Effector memory CD4-positive, alpha-beta T cell (primary cell): ENCODE measurements around the gene PVALB.

Source experiments
- DNase-seq, 3 donors: peaks; one replicate each; pipeline ENCODE4 v3.0.0-alpha.2; 2020
- H3K27ac ChIP-seq: 2 replicates; pipeline ENCODE4 v1.7.0; 2013; ENCODE audit warnings: mild to moderate bottlenecking, low read length, moderate library complexity; ENCODE audit not compliant: insufficient read depth, poor library complexity, severe bottlenecking
- H3K27me3 ChIP-seq: replicated peaks from 2 replicates; pipeline ENCODE4 v1.7.0; 2013; ENCODE audit warnings: mild to moderate bottlenecking, low read length; ENCODE audit not compliant: insufficient read depth, control insufficient read depth, poor library complexity, severe bottlenecking
- H3K36me3 ChIP-seq: 2 replicates; pipeline ENCODE4 v1.7.0; 2013; ENCODE audit warnings: mild to moderate bottlenecking, low read length, moderate library complexity; ENCODE audit not compliant: control insufficient read depth, insufficient read depth
- H3K4me1 ChIP-seq: 2 replicates; pipeline ENCODE4 v1.7.0; 2013; ENCODE audit warnings: low read length, mild to moderate bottlenecking; ENCODE audit not compliant: control insufficient read depth, insufficient read depth, poor library complexity, severe bottlenecking
- H3K4me3 ChIP-seq: 2 replicates; pipeline ENCODE4 v1.7.0; 2013; ENCODE audit warnings: low read length, low read depth, mild to moderate bottlenecking; ENCODE audit not compliant: insufficient read depth, poor library complexity, severe bottlenecking
- H3K9me3 ChIP-seq: 2 replicates; pipeline ENCODE4 v1.7.0; 2013; ENCODE audit warnings: mild to moderate bottlenecking, low read length, moderate library complexity; ENCODE audit not compliant: control insufficient read depth

Gene PVALB

DNA sequence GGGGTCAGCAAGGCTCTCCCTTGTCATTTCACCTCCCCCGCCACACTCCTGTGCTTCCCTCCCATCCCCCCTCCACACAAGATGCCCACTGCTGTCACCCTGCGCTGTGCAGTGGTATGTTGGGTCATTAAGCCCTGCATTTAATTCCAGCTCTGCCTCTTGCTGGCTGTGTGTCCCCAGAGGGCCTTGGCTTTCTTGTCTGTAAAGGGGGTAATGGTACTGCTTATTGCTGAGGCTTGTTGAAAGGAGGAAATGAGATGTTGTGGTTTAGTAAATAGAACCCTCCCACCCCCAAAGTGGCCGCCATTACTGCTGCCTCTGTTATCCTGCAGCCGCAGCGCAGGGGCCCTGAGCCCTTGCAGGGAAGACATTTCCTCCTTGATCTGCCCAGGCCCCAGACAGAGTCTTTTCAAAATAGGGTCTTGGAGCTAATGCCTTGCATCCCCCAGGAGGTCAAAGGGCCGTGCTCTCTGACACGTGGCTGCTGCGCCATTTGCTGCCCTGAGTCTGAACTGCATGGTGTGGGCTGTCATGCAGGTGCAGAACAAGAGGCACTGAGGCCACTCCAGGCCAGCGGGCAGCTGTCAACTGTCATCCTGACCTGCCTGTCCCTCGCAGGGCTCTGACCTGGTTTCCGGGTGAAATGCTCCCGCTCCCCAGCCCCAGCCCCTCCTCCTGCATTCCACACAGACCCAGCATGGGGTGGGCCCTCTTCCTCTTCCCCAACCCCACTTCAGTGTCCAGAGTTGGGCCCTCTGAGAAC lies 18.7 kb downstream of the PVALB start:
- H3K9me3 ChIP-seq, result no peaks in the 10 kb centered on the region
- no peaks in the 10 kb centered on the region for H3K4me1 ChIP-seq
- DNase-seq, result no peak
- peaks cover under 1% of the 10 kb centered on the region for H3K27me3 ChIP-seq
- H3K27ac ChIP-seq, result no peak overlapping the region
- no peak overlapping the region for H3K4me3 ChIP-seq
- no peaks in the 10 kb centered on the region for H3K36me3 ChIP-seq

GRCh38 chr22:36797374-36797773 lies 19.5 kb downstream of the PVALB start:
- H3K4me1 ChIP-seq, result no peaks in the 10 kb centered on the region
- H3K9me3 ChIP-seq, result no peaks in the 10 kb centered on the region
- no peaks in the 10 kb centered on the region for H3K36me3 ChIP-seq
- DNase-seq, result no peak
- H3K27me3 ChIP-seq, result no peaks in the 10 kb centered on the region
- no peak overlapping the region for H3K27ac ChIP-seq
- no peak overlapping the region for H3K4me3 ChIP-seq

DNA sequence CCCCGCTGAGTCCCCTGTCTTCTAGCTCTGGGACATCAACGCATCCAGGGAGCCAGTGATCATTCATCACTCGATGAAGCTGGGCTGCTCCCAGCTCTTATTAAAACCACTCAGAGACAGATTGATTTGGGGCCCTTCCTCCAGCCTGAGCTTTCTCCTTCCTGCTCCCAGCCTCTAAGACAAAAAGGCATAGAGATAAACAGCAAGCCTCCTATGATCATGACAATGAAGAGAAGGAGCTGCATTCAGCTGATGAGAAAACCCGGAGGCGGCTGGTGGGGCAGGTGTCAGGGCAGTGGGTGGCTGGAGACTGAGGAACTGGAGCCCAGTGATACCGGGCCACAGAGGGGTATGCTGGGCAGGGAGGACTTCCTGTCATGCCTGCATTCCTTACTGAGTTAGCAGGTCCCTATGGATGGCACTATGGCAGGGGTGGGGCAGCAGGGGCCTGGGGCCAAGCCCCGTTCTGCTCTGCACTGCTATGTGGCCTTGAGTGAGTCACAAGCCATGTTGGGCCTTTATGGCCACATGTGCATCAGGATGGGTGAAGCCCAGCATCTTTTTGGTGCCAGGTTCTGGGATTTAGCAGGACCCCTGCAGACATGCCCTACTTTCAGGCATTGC lies 20.2 kb downstream of the PVALB start:
- no peak for DNase-seq
- H3K9me3 ChIP-seq, result no peaks in the 10 kb centered on the region
- no peaks in the 10 kb centered on the region for H3K36me3 ChIP-seq
- H3K27me3 ChIP-seq, result no peaks in the 10 kb centered on the region
- no peak overlapping the region for H3K27ac ChIP-seq
- H3K4me1 ChIP-seq, result no peaks in the 10 kb centered on the region
- no peak overlapping the region for H3K4me3 ChIP-seq

DNA sequence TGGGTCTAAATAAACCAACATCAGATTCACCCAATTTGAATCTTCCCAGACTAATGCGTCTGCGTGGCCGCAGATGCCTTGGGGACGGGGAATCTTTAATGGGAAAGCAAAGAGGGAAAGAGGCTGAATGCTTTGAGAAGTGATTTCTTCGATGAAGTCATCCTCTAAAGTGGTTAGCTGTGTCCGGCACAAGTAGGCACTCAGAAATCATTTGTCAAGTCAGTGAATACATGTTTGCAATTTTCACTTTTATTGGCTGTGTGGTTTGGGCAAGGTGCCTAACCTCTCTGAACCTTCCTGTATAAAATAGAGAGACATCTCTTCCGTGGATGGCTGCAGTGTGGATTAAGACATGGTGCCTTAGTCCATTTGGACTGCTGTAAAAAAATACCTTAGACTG lies 21.2 kb downstream of the PVALB start:
- Histone ChIP-seq H3K4me3 (no peak overlapping the region), H3K4me1 (no peaks in the 10 kb centered on the region), H3K9me3 (no peaks in the 10 kb centered on the region), H3K36me3 (no peaks in the 10 kb centered on the region), H3K27me3 (no peaks in the 10 kb centered on the region), H3K27ac (no peak overlapping the region)
- DNase-seq, result no peak

GRCh38 chr22:36790648-36791047 lies 26.2 kb downstream of the PVALB start:
- H3K27me3 ChIP-seq, result no peaks in the 10 kb centered on the region
- DNase-seq, result no peak
- H3K27ac ChIP-seq, result no peak overlapping the region

DNA sequence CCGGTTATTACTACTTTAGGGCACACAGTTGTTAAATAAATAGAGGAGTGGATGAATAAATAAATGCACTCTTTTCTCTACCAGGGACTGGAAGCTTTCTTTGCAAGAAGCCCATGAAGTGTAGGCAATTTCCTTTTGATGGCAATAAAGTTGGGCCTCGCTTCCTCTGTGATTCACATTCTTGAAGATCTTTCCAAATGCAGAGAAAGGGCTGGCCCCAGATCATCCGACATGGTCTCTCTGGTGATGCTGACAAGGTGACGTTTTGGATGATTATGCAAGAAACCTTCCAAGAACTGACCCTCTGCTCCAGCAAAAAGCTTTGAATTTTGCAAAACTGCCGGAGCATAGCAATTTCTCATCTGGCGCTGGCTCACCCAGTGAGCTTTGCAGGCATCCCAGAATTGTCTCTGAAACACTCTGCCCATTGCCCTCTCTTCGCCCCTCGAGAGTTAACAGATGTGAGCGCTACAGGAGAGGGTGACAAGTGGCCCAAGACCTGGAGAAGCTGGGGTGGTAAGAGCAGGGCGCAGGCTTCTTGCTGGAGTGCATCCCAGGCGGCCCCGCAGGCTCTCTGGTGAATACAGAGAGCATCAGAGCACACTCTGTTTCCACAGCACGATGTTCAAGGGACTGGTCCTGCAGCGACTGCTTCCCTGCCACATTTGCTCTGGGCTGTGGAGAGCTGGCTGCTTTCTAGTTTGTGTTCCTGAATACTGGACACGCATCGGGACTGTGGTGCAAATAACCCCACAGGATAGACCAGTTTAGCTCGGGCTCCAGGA lies 29.4 kb downstream of the PVALB start:
- Histone ChIP-seq H3K4me3 (no peak overlapping the region), H3K27me3 (no peaks in the 10 kb centered on the region), H3K9me3 (no peaks in the 10 kb centered on the region), H3K27ac (no peak overlapping the region), H3K36me3 (no peaks in the 10 kb centered on the region), H3K4me1 (no peaks in the 10 kb centered on the region)
- no peak for DNase-seq

More at GRCh38 chr22:36790648-36791047, 26.2 kb downstream of the PVALB start:
- Histone ChIP-seq H3K36me3 (no peaks in the 10 kb centered on the region), H3K4me3 (no peak overlapping the region), H3K9me3 (no peaks in the 10 kb centered on the region), H3K4me1 (no peaks in the 10 kb centered on the region)

GRCh38 chr22:36783743-36784142 lies 33.1 kb downstream of the PVALB start:
- Histone ChIP-seq H3K4me1 (peaks cover 7% of the 10 kb centered on the region), H3K4me3 (no peak overlapping the region), H3K9me3 (no peaks in the 10 kb centered on the region), H3K27me3 (no peaks in the 10 kb centered on the region), H3K36me3 (no peaks in the 10 kb centered on the region), H3K27ac (no peak overlapping the region)
- no peak for DNase-seq

- Histone ChIP-seq H3K9me3 (no peaks in the 10 kb centered on the region), H3K27ac (no peak overlapping the region), H3K27me3 (no peaks in the 10 kb centered on the region), H3K4me3 (no peak overlapping the region), H3K4me1 (peaks cover 7% of the 10 kb centered on the region), H3K36me3 (no peaks in the 10 kb centered on the region)
- peak; percentile 70 to 74 (median 73) for DNase-seq
Observed at GRCh38 chr22:36781656-36782627, 34.9 kb downstream of the PVALB start.

- Histone ChIP-seq H3K36me3 (no peaks in the 10 kb centered on the region), H3K4me1 (peaks cover 20% of the 10 kb centered on the region), H3K27me3 (no peaks in the 10 kb centered on the region), H3K9me3 (no peaks in the 10 kb centered on the region), H3K27ac (no peak overlapping the region), H3K4me3 (no peak overlapping the region)
- no peak for DNase-seq
Observed at GRCh38 chr22:36778020-36778419, 38.8 kb downstream of the PVALB start.
